SU-DHL-6 (cell line): ENCODE data around the gene ALG11.

Source experiments
- CTCF ChIP-seq: fragments of 200-600 bp; sonication (generic); IDR thresholded peaks from one replicate; pipeline ENCODE4 v1.5.1; 2017; ENCODE audit warnings: antibody characterized with exemption, mild to moderate bottlenecking, low read length, moderate library complexity; ENCODE audit not compliant: insufficient read depth, poor library complexity, severe bottlenecking
- EZH2phosphoT487 ChIP-seq: fragments of 200-600 bp; sonication (generic), shearing (Covaris generic); conservative IDR thresholded peaks from 2 replicates; pipeline ENCODE4 v1.6.1; 2018; ENCODE audit warnings: mild to moderate bottlenecking, antibody characterized with exemption, low read length, moderate library complexity, mixed read lengths

- TF ChIP-seq CTCF, result no peak
- TF ChIP-seq EZH2phosphoT487, result no peak
Measured at GRCh38 chr13:52010890-52011631, 1.1 kb upstream of the ALG11 start, which contains the start of gene ATP7B.
